Uterus (tissue), 4 donors: ENCODE data around the gene MBNL1. TPM values are rescaled to one million over a fixed set of nuclear protein-coding genes. Genes with fewer than 3 reads are reported as not detected.
A peak's percentile ranks its signal among the peaks of the same experiment; 100 is the strongest.
"Not testable (repeated sequence)": the region's sequence is repeated elsewhere in the genome, so short reads cannot be mapped to it uniquely, and the experiment has no call there.

Source experiments
- DNase-seq, 2 donors: peaks; one replicate each; pipeline ENCODE4 v3.0.0-alpha.2; 2019 to 2020
- H3K27ac ChIP-seq, 2 donors: fragments of 200-600 bp; sonication (generic); 1 replicate in 1 of 2; 2 replicates in 1 of 2; pipeline ENCODE4 v1.5.1; 2016 to 2018
- H3K27me3 ChIP-seq, 2 donors: fragments of 200-600 bp; sonication (generic); one replicate each; pipeline ENCODE4 v1.5.1; 2018 to 2019; ENCODE audit warnings: control low read depth in 1 of 2
- H3K36me3 ChIP-seq, 2 donors: fragments of 200-600 bp; sonication (generic); one replicate each; pipeline ENCODE4 v1.5.1; 2019; ENCODE audit warnings: control low read depth in 1 of 2
- H3K4me1 ChIP-seq, 2 donors: fragments of 200-600 bp; sonication (generic); one replicate each; pipeline ENCODE4 v1.5.1; 2018 to 2019; ENCODE audit warnings: control low read depth in 1 of 2
- H3K4me3 ChIP-seq, 2 donors: fragments of 200-600 bp; sonication (generic); 1 replicate in 1 of 2; 2 replicates in 1 of 2; pipeline ENCODE4 v1.5.1; 2018 to 2019; ENCODE audit warnings: mild to moderate bottlenecking in 1 of 2
- H3K9me3 ChIP-seq, 2 donors: fragments of 200-600 bp; sonication (generic); one replicate each; pipeline ENCODE4 v1.5.1; 2019; ENCODE audit warnings: control low read depth in 1 of 2
- POLR2A ChIP-seq, 2 donors: fragments of 450-650 bp; IDR thresholded peaks; one replicate each; pipeline ENCODE4 v1.6.1; 2016; ENCODE audit warnings: antibody characterized with exemption in 2 of 2, mild to moderate bottlenecking in 1 of 2, moderate library complexity in 1 of 2
- intact Hi-C: fragments of 100-400 bp; cut with DNase I; formaldehyde crosslinking; loops from one replicate; pipeline ENCODE4 v1.15.1; 2023; ENCODE audit warnings: low total_unique reads
- total RNA-seq, 4 donors: library from RNA; depleted of rRNA in 3 of 4; stranded (reverse); fragments of >200 nt in 3 of 4; gene quantifications; one replicate each; pipeline versions ENCODE4 v1.1.0 to v1.2.4, GENCODE V29; 2014 to 2023
- TF ChIP-seq, protein P1 (sequence below), 4 experiments: fragments of 200-600 bp in 2 of 4; fragments of 450-650 bp in 2 of 4; sonication (generic) in 2 of 4; IDR thresholded peaks; one replicate each; pipeline ENCODE4 v1.5.1; 2016 to 2019; ENCODE audit warnings: antibody characterized with exemption in 4 of 4, mild to moderate bottlenecking in 2 of 4, moderate library complexity in 1 of 4
- donor health status: DM: yes; HTN: yes; CAD: no.

Gene MBNL1
- total RNA-seq, 4 donors from 2014 or later = 219 to 470 (median 243) TPM

GRCh38 chr3:152438706-152439105 is 170.0 kb downstream of the MBNL1 start:
- no peaks in the 10 kb centered on the region for H3K27me3 ChIP-seq
- no peak for DNase-seq
- no peak overlapping the region for H3K4me3 ChIP-seq
- H3K9me3 ChIP-seq = peaks cover 0 to 3% of the 10 kb centered on the region in 2 donors
- peak overlapping the region; percentile 19 to 37 for H3K27ac ChIP-seq
- peaks cover 4 to 23% of the 10 kb centered on the region in 2 donors for H3K4me1 ChIP-seq
- TF ChIP-seq, protein P1, sequence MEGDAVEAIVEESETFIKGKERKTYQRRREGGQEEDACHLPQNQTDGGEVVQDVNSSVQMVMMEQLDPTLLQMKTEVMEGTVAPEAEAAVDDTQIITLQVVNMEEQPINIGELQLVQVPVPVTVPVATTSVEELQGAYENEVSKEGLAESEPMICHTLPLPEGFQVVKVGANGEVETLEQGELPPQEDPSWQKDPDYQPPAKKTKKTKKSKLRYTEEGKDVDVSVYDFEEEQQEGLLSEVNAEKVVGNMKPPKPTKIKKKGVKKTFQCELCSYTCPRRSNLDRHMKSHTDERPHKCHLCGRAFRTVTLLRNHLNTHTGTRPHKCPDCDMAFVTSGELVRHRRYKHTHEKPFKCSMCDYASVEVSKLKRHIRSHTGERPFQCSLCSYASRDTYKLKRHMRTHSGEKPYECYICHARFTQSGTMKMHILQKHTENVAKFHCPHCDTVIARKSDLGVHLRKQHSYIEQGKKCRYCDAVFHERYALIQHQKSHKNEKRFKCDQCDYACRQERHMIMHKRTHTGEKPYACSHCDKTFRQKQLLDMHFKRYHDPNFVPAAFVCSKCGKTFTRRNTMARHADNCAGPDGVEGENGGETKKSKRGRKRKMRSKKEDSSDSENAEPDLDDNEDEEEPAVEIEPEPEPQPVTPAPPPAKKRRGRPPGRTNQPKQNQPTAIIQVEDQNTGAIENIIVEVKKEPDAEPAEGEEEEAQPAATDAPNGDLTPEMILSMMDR (IDR thresholded peaks at IDR 0.05) = no peak
- no peak for TF ChIP-seq POLR2A (IDR thresholded peaks at IDR 0.05)
- no peaks in the 10 kb centered on the region for H3K36me3 ChIP-seq
- intact Hi-C loops = no loop called here

DNA sequence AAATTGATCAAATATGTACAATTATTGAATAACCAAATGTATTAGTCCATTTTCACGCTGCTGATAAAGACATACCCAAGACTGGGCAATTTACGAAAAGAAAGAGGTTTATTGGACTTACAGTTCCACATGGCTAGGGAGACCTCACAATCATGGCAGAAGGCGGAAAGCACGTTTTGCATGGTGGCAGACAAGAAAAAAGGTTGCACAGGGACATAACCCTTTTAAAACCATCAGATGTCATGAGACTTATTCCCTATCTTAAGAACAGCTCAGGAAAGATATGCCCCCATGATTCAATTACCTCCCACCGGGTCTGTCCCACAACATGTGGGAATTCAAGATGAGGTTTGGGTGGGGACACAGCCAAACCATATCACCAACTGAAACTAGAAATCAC is 171.5 kb downstream of the MBNL1 start:
- H3K27me3 ChIP-seq, DNase-seq, intact Hi-C loops, H3K9me3 ChIP-seq, H3K36me3 ChIP-seq, H3K4me3 ChIP-seq: not testable (repeated sequence)
- Histone ChIP-seq H3K4me1 (peaks cover 7 to 23% of the 10 kb centered on the region in 2 donors), H3K27ac (peak overlapping the region in 1 of 2 donors; percentile 26)

DNA sequence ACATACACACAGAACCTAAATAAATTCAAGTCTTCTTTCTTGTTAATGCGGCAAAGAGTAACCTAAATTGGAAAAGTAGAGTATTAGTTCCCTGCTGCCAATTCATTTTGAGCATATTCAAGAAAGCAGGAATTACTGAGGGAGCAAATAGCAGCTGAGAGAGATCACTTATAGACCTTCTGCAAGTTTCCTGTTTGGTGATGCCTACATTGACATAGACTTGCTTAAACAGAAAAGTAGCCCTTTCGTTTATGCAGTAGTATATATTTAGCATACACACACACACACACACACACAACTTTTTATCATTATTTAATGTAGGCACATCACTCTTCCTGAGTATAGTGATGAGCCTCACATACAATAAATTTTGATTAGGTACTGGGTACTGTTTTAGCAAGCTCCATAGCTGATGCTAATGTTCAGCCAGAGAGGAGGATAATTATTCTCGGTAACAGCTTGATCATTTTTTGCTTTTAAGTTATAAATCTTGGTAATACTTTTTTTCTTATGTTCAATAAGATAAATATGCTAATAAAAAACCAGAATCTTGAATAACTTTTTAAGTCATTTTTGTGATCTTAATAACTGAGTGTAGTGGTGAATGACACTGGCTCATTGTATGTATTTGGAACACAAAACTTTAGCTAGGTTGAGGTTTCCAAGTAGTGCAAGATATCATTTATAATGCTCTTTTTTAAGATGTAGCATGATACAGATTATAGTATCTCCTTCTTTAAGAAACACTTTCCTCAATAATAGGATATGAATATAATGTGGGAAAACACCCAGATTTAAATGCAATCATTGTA is 174.7 kb downstream of the MBNL1 start:
- no peak for TF ChIP-seq POLR2A (IDR thresholded peaks at IDR 0.05)
- TF ChIP-seq, protein P1 (IDR thresholded peaks at IDR 0.05) = no peak
- Histone ChIP-seq H3K4me3 (peak overlapping the region in 1 of 2 donors; percentile 7), H3K4me1 (peaks cover 5 to 10% of the 10 kb centered on the region in 2 donors)

DNA sequence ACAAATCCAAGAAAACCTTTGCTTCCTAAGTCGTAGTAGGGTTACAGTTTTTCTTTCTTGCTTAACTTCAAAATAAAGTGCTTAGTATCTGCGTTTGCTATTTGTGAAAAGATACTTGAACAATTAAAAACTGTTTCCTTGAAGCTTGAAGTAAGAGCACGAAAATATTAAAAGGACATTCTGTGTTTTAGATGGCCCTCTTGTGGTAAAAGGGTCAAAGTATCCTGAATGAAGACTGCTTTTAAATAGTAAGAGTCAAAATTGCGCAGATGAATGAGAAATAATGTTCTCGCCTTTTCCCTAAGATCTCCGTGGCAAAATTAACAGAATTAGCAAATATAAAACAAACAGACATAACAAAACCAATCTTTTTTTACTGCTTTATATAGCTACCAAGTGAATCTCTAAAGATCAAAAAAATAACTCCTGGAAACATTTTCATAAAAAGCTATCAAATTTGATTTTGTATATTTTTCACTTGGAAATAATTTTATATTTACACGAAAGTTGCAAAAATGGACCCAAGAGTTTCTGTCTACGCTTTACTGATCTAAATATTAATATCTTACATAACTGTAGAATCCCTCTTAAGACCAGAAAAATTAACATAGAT is 175.4 kb downstream of the MBNL1 start:
- TF ChIP-seq, protein P1 (IDR thresholded peaks at IDR 0.05) = peak; percentile 72 to 85 (median 74)
- TF ChIP-seq POLR2A (IDR thresholded peaks at IDR 0.05) = no peak
- intact Hi-C loops = no loop called here
- Histone ChIP-seq H3K4me3 (peak overlapping the region in 1 of 2 donors; percentile 7), H3K4me1 (peaks cover 0 to 10% of the 10 kb centered on the region in 2 donors), H3K36me3 (no peaks in the 10 kb centered on the region), H3K27ac (peak overlapping the region; percentile 44 to 85), H3K9me3 (no peaks in the 10 kb centered on the region), H3K27me3 (no peaks in the 10 kb centered on the region)
- no peak for DNase-seq

More for the DNA sequence above, 174.7 kb downstream of the MBNL1 start:
- Histone ChIP-seq H3K27ac (peak overlapping the region; percentile 44 to 85), H3K27me3 (no peaks in the 10 kb centered on the region), H3K36me3 (no peaks in the 10 kb centered on the region), H3K9me3 (no peaks in the 10 kb centered on the region)
- intact Hi-C loops = no loop called here
- DNase-seq = no peak

- intact Hi-C loops = no loop called here
- peaks cover 0 to 10% of the 10 kb centered on the region in 2 donors for H3K4me1 ChIP-seq
- TF ChIP-seq, protein P1 (IDR thresholded peaks at IDR 0.05) = no peak
- TF ChIP-seq POLR2A (IDR thresholded peaks at IDR 0.05) = no peak
These were observed 176.5 kb downstream of the MBNL1 start for GRCh38 chr3:152445212-152445611.

More at GRCh38 chr3:152445212-152445611, 176.5 kb downstream of the MBNL1 start:
- no peak for DNase-seq
- peak overlapping the region; percentile 15 to 85 for H3K27ac ChIP-seq
- H3K36me3 ChIP-seq = no peaks in the 10 kb centered on the region
- no peaks in the 10 kb centered on the region for H3K27me3 ChIP-seq
- H3K9me3 ChIP-seq = no peaks in the 10 kb centered on the region
- no peak overlapping the region for H3K4me3 ChIP-seq
